NCI-H1048 (cell line): Measurements from ENCODE around the gene MAP1B.
"Not testable (repeated sequence)": the region's sequence is repeated elsewhere in the genome, so short reads cannot be mapped to it uniquely, and the experiment has no call there.

ENCODE experiments used
- DNase-seq: peaks from one replicate; lab custom pipeline; 2025; lab: John Stamatoyannopoulos, UW

Gene MAP1B

GRCh38 chr5:72161951-72162350 lies 54.7 kb downstream of the MAP1B start:
- no peak for DNase-seq

DNA sequence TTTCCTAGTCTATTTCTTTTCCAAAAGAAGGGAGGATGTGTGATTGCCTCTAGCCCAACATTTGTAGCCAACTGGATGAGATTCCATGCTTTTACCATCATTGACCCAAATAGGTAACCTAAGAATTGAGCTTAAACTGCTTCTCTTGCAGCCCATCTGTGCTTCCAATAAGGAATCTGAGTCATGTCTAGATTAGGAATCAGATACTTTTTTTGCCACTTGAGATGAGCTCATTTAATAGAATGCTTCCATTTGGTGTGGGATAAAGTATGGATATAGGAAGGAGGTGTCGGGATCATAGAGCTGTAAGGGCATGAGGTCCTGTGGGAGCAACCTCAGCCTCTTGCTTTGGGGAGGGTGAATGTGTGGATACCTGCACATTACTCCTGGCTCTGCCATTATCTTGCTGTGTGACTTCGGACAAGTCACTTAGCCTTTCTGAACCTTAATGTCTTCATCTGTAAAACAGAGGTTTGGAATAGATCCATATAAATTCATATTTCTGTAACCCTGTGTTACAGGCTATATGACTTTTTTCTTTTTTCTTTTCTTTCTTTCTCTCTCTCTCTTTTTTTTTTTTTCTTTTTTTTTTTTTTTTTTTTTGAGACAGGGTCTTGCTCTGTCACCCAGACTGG lies 56.2 kb downstream of the MAP1B start:
- DNase-seq = no peak

GRCh38 chr5:72166070-72166979 lies 59.0 kb downstream of the MAP1B start:
- DNase-seq = peak; percentile 58

- no peak for DNase-seq
Observed at GRCh38 chr5:72167257-72167656, 60.0 kb downstream of the MAP1B start.

DNA sequence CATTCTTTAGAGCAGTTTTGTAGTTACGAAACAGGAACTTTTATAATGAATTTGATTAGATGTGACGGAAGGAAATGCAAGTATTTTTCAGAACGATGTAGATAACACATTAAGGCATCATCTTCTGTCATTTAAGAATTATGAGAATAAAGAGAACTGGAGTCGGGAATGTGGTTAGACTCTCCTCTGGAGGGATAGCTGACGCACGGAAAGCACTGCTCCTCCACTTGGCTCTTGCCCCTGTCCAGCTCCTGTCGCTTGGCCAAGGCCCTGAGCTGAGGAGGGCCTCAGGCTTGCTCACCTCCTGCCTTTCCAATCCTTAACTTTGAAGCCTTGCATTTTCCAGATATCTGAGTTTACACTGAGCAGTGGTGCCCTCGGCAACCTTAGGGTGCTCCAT lies 60.5 kb downstream of the MAP1B start:
- DNase-seq = no peak

DNA sequence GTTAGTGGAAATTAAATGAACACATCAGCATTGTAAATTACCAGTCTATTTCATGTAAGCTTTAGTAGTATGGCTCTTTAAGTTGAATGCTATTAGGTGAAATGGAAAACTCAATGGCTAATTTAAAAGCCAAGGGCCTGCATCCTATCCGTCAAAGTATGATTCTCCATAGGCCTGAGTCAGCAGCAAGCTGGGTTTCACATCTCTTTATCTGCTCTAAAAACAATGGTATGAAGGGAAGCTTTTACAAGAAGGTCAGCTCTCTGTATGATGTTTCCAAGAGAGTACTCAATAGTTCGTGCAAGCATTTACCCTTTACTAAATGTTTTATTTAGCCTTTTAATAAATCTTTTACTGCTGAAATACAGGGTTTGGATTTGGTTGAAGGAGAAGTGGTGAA lies 62.8 kb downstream of the MAP1B start:
- DNase-seq = no peak

- DNase-seq = not testable (repeated sequence)
Observed at GRCh38 chr5:72171181-72171580, 63.9 kb downstream of the MAP1B start.

DNA sequence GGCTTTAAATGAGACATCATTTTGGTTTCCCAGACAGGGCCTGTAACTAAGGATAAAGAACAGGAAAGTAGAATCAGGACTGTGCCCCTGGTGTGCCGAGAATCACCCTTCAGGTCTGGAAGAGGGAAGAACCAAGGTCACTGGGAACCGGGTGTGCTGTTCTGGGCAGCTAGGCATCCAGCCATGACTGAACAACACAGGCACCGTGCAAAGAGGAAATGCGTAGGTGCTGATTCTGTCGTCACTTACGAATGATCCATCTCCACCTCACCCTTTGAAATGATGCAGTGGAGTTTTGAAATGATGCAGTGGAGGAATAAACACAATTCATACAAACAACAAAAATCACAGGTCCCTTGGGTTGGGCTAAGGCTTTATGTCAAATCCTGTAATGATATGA lies 64.4 kb downstream of the MAP1B start:
- no peak for DNase-seq

GRCh38 chr5:72172786-72173185 lies 65.5 kb downstream of the MAP1B start:
- no peak for DNase-seq

DNA sequence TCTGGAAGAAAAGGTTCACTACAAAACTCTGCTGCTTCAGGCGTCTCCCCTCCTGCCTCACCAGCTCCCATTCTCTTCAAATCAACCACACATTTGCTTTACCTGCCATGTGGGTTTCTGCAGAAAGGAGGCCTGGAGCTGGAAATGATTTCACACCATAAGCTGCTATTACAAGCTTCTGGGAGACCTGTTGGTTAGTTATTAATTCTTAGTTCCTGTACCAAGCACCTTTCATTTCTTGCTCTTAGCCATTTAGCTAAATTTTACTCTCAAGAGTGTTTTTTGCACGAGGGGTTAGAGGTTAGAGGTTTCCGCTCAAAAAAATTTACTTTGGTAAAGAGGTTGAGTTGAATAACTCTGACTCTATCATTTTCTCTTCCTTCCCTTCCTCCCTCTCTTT lies 70.3 kb downstream of the MAP1B start:
- no peak for DNase-seq

GRCh38 chr5:72179028-72179815 lies 71.9 kb downstream of the MAP1B start:
- no peak for DNase-seq

- DNase-seq = no peak
Observed at GRCh38 chr5:72179816-72180440, 72.7 kb downstream of the MAP1B start.

DNA sequence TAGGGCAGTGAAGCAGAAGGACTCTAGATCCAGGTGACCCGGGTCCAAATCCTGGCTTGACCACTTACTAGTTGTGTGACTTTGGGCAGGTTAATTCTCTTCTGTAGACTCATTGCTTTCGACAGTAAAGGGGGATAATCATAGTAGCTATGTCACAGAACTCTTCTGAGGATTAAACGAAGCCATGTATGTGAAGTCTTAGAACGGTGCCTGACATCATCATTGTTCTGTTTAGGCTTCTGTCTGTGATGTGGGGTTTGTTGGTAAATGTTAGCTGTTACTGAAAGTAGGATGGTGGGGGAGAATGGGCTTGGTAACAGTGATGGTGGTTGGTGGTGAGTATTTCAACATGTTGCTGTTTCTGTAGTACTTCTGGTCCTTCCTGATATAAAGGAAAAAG lies 73.7 kb downstream of the MAP1B start:
- DNase-seq = no peak

DNA sequence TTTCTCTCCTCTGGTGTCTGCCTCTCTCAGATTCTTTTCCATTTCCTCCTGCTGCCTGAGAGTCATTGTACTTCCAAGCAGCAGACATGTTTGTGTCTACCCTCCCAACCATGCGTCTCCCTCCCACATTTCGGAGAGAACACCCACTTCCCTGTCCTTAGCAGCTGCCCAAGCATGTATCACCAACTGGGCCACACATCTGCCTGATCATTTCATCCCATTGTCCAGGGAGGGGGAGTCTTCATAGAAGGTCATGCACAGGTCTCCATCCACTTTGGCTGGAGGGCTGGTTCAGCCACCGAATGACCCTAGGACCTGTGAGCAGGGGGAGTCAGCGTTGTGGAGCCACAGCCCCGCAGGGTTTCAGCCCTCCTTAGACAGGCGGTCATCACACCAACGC lies 75.4 kb downstream of the MAP1B start:
- DNase-seq = no peak

DNA sequence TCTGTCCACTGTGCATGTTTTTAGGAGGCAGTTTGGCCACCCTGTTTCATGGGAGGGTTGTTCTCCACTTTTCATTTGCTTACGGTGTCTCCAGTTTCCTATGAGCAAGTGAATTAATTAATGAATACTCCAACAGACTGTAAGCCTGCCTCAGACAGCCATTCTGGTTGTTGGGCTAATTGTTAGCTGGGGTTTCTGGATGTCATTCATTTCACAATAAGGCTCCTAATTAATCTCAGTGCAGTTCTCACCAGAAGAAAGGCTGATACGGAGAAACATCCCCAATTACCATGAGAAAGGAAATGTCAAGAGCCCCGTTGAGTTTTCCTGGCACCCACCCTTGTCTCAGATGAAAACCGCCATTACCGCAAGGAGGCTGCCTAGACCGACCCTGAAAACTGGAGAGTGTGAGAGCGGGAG lies 75.8 kb downstream of the MAP1B start:
- DNase-seq = no peak

- no peak for DNase-seq
Observed at GRCh38 chr5:72184408-72184807, 77.1 kb downstream of the MAP1B start.

GRCh38 chr5:72185496-72186329 lies 78.4 kb downstream of the MAP1B start:
- DNase-seq = no peak

DNA sequence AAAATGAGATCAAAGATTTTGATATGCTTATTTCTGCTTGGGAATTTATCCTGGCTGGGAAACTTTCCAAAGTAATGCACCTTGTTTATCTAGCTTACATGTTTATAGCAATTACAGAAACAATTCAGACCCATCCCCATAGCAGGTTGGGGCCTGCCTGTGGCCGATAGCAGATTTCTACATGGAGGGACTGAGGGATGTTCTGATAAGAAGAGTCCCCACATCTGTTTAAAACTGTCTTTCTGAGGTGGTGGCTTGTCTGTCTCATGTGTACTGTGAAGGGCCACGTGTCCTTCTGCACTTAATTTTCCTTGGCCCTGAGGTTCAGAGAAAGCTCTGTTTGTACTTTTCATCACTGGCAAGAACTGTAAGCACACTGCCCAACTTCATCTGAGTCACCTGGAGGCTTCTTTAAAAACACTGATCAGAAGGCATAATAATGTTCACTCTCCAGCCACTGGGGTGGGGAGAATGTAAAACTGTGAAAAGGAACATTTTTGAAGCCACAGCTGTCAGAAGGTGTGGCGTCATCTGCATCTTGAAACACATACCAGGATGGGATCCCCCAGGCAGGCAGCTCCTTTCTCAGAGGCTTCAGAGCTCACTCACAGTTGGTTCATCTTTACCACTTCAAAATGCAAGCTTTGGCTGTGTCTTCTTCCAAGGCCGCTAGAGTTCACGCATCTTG lies 80.3 kb downstream of the MAP1B start:
- no peak for DNase-seq

DNA sequence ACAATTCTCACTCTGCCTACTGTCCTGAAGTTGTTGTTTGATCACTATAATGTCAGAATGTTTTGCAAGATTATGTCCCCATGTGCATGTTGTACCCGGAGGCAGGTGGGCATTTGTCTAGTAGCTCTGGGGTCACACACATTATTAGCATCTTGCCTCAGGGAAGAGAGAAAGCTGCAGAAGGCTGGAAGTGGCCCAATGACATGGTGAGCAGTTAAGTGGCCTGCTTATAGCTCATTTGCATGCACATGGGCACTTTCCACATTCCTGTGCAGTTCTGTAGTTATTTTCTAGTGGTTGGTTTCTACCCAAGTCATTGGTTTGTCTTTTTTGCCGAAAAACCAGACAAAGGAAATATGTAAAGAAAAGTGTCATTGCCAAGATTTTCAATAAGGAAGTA lies 80.9 kb downstream of the MAP1B start:
- DNase-seq = peak; percentile 62

DNA sequence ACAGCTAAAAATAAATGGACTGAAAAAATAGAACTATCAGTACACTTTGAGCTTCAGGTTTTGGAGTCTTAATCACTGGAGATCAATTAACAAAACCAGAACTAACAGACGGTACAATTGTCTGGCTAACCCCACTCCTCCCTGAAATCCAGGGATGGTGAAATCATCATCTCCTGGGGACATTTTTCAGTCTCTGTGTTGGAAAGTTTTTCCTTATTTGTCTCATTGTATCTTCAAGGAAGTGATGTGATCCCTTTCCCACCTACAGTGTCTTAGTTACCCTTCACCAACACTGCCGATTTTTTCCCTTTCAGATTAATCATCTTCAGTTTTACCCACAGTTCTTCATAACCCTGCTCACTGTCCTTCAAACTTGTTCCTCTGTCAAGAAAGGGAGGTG lies 81.9 kb downstream of the MAP1B start:
- no peak for DNase-seq

DNA sequence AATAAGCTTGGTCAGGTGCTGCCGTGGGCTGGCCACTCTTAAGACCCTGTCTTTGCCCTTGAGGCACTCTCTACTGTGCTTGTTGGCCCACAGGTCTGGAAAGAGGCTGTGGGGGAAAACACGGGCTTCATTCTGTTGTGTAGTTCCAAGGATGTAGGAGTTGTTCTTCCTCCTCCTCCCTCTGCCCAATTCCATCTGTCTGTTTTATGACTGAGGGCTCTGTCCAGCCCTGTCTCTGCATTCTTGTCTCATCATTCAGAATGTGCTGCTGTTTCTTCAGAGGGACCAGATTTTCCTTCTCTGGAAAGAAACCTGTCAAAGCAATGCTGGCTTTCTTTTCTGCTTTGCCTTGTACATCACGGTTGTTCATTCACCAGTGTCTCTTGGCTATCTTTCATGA lies 84.1 kb downstream of the MAP1B start:
- DNase-seq = no peak
